HG02571 (cell line): ENCODE data around the gene LSP1.
"Not testable (repeated sequence)": the region's sequence is repeated elsewhere in the genome, so short reads cannot be mapped to it uniquely, and the experiment has no call there.

Source experiments
- ATAC-seq: cut with Tn5 transposase; IDR thresholded peaks from one replicate; pipeline ENCODE4 v1.9.1; 2021; ENCODE audit warnings: mild to moderate bottlenecking, moderate library complexity; ENCODE audit not compliant: unreplicated experiment

The LSP1 gene

DNA sequence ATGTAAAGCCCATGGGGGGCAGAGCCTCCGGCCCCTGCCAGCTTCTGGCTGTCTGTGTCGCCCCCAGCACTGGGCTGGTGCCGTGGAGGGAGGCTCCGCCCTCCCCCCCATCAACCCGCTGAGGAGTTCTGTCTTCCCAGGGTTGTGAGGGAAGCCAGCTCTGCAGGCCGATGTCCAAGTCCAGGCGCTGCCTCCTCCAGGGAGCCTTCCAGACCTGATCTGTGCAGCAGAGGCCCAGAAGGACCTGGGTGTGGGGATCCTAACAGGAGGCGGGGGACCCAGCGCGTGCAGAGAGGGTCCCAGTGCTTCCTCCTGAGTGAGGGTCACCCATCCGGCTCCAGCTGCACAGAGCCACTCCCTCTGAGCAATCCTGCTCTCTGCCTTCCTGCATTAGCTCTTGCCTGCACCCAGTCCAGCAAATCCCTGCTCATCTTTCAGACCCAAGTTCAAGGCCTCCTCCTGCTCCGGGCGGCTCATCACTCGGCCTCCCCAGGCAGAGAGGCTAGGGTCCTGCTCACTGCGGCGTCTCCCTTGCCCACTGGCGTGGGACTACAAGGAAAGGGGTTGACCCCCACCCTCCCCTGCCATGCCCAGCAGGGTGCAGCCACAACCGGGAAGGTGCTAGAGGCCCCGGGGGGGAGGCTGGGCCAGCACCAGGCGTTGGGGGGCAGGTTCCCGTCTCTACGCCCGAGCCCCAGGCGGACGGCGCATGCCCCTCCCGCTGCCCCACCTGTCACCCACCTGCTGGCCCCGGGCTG, 22.4 kb downstream of the LSP1 start:
- ATAC-seq = no peak

DNA sequence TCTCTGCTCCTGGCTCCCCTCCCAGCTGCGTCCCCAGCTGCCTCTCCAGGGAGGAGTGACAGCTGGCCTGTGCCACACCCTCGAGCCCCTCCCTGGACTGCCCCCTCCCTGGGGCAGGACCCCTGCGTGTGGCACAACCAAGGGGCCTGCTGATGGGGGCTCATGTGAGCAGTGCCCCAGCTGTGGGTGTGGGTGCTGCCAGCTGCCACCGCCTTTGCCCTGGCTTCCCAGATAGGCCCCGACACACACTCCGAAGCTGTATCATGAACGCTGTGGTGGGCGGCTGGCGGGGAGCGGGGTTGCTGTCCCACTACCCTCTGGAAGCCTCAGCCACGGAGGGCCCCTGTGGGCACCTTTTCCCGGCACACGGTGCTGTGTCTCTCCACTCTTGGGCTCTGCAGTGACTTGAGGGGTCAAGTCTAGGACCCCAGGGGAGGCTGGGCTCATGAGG, 23.0 kb downstream of the LSP1 start:
- ATAC-seq = not testable (repeated sequence)

DNA sequence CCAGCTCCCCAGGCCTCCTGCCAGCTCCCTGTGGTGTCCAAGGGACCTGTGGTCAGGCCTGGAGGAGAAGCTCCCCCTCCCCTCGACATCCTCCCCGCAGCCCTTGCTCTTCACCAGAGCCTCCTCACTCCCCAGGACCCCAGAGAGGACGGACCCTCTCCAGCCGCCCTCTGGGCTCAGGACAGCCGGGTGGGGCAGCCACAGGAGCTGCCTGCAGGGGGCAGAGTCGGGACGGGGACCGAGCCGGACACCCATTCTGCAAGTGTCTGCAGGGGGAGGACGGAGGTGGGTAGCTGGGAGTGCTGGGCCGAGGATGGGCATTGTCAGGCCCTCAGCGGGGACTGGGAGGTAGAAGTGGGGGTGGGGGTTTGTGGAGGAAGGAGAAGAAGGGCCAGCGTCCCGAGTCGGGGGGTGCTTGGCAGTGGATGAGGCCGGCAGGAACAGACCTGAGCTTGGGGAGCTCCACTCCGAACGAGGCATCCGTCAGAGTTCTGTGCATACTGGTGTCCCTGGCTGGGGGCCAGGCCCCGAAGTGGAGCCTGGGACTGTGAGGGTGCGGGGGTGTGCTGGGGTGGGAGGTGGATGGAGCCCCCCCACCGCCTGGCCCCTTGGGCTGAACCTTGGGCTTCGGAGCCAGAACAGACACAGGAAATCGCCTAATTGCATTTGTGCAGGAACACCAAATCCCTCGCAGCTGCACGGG, 23.6 kb downstream of the LSP1 start:
- no peak for ATAC-seq

DNA sequence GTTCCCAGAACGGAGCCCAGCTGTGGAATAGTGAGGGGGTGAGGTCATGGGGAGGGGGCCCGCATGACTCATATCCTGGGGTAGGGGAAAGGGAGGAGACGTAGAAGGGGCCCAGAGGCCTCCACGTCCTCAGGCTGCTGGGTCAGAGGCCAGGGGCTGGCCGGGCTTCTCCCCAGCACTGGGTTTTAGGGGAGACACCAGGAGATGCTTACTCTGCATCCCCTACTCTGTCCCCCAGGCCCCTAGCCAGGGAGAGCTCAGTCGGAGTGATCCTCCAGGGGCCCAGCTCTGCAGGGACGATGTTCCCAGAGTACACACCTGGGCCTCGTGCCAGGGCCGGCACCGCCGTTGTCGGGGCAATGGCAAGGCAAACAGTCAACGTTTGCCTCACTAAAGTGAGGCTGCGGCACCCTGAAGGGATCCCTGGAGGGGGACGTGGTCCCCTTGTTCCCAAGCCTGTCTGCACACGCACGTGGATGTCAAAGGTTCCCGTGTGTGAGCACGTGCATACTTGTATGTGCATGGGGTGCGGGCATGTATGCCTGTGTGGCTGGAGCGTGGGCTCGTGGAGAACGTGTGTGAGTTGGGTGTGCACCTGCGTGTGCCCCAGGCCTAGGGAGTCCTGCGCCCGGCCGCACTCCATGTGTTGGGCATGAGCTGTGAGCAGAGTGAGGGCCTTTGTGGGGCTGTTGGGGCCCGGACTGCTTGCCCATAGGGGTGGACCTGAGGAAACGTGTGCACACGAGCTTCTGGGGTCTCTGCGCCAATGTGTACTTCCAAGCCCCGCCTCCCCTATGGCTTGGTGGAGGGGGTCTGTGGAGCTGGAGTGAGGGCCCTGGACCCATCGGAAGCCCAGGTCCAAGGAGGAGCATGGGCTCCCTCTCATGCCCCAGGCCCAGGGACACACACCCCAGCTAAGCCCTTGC, 24.6 kb downstream of the LSP1 start:
- no peak for ATAC-seq

DNA sequence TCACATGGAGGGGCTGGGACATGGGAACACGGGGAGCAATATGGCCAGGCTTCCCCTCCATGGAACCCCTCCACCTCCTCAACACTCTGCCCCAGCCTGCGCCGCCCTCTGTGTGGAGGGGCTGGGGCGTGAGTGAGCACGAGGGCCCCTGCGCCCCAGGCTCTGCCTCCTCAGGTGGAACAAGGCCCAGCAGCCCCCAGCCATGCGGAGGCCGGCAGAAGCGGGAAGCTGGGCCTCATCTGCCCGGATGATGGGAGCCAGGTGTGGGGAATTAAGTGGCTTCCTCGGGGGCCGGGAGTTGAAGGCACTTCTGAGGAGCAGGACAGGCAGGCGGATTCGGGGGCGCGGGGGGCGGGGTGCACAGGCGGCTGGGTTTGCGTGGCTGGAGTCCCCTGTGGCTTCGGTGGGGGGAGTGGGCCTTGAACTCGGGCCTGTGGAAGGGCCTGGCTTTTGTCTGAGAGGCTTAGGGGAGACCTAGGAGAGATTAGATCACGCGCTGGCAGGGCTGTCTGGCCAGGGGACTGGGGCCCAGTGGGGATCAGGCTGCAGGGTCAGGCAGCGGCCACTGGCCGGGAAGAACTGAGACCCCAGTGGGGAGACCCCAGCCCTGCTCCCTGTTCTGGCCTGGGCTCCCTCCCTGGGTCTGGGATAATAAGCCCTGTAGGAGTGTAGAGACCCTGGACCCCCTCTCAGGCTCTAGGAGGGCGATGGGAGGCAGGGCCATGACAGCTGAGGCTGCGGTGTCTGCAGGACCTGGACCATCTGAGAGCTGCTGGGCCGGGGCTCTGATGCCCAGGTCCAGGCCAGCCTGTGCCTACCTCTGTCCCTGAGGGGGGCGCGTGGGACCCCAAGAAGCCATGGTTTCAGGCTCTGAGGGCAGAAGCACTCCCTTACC, 25.5 kb downstream of the LSP1 start:
- ATAC-seq = no peak

DNA sequence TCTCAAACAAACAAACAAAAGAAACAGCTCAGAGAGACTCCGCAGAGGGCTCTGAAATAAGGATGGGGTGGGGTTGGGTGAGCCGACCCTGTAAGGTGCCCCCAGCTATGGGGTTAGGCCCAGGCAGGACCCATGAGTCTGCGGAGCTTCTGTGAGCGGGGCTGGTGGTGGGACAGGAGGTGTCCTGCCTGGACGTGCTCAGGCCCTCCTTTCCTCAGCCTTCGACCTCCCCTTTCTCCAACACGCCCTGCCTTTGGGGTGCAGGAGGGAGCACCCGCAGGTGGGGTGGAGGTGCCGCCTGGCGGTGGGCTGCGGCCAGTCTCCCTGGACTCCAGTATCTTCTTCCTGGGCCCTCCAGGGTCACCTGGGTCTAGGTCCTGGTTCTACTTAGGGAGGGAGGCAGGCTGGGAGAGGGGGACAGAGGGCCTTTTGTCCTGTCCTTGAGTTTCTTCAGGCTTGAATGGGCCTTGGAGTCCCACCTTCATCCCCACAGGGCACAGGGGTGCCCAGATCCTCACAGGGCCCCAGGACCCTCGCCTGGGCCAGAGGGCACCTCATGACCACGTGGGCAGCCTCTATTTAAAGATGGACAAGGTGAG, 26.6 kb downstream of the LSP1 start:
- ATAC-seq = no peak

DNA sequence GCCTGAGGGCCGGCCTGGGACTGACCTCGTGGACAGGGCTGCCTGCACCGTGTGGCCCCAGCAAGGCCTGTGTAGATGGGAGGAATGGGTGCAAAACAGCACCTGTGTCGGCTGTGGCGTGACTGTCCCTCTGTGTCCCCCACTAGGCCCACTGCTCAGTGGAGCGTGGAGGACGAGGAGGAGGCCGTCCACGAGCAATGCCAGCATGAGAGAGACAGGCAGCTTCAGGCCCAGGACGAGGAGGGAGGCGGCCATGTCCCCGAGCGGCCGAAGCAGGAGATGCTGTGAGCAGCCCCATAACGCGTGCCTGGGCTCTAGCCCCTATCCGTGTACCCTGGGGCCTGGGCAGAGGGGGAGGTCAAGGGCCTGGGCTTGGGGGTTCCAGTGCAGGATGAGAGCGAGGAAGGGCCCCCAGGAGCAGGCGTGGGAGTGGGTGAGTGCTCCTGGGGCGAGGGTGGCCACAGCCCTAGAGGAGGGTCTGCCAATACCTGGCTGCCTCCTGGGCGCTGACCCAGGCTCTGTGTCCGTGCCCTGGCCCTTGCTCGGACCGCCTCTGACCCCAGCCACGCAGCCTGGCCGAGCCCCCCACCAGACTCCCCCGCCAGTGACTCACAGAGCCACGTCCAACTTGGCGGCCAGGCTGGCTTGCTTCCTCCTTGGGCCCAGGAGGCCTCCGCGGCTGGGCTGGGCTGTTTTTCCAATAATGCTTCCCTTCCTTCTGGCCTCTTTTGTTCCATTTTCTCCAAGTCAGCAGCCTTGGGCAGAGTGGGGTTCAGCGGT, 27.2 kb downstream of the LSP1 start:
- ATAC-seq = no peak

DNA sequence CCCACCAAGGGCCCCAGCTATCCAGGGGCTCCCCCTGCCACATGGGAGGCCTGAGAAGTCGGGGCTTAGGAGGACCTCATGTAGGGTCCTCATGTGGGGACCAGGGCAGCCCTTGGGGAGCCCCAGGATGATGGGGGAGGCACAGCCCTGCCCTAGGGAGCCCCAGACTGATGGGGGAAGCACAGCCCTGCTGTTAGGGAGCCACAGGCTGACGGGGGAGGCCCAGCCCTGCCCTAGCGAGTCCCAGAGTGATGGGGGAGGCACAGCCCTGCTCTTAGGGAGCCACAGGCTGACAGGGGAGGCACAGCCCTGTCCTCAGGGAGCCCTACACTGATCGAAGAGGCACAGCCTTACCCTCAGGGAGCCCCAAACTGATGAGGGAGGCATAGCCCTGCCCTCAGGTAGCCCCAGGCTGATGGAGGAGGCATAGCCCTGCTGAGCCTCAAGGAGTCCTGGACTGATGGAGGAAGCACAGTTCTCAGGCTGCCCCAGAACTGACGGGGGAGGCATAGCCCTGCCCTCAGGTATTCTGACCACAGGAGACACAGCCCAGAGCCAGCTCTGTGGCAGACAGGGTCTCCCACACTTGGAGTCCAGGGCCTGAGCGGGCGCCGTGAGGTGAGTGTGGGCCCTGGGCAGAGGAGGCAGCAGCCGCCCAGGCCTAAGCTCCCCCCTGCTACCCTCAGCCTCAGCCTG, 28.0 kb downstream of the LSP1 start:
- no peak for ATAC-seq

DNA sequence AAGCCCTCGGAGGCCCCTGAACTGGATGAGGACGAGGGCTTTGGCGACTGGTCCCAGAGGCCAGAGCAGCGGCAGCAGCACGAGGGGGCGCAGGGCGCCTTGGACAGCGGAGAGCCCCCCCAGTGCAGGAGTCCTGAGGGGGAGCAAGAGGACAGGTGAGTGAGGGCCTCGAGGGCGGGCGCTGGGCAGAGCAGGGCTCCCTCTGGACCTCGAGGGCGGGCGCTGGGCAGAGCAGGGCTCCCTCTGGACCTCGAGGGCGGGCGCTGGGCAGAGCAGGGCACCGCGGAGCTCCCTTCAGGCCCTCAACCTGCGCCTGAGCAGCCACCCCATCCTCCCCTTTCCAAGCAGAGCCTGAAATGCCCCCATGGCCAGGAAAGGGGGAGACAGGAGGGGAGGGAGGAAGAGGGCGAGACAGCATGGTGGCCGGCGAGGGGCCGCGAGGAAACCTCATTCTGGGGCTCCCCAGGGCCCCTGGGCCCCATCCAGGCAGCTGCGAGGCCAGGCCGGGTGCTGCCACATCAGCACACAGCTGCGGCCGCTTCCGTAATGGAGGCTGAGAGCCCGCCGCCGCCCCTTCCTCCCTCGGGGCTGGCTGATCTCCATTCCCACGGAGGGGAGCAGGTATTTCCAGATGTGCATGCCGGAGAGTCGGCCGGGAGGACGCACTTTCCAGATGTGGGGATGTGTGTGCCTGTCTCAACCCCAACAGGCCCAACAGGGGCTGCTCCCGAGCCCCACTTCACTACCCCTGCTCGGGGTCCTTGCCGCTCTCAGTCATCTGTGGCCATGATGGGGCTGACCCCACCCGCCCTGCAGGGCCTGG, 28.8 kb downstream of the LSP1 start:
- no peak for ATAC-seq

DNA sequence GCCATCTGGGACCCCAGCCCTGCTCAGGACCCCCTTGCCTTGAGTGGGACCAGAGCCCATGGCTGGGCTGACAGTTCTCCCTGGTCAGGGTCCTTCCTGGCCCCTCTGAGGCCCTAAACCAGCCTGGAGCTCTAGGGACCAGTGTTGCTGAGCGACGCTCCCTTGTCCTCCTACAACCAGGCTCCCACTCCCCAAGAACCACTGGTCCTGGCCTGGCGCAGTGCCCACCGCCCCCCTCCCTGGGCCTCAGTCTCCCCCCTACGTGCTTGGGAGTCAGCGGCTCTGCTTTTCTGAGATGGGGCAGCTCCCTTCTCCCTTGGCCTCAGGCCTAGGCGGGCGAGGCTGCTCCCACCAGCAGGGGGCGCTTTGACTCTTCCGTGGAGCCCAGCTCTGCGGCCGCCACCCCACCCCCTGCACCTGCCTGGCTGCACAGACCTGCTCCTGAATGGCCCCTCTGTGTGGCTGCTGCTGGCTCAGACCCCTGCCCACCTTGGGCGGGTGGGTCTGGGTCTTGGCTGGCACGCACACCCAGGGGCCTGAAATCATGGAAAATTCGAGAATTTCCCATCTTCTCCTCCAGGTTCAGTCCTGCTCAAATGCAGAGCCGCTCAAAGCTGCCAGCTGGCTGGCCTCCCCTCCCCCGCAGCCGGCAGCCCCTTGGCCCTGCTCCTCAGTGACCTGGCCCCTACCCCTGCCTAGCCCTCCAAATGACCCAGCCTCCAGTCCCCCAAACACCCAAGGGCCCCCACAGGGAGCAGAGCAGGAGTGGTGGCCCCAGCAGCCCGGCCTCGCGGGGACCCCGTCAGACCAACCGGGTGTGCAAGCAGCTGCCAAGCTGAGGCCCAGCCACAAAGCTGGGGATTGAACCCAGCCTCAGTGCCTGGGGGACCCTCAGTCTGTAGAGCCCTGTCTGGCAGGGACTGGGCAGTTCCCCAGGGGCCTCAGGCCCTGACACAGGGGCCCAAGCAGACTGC, 29.7 kb downstream of the LSP1 start:
- no peak for ATAC-seq

DNA sequence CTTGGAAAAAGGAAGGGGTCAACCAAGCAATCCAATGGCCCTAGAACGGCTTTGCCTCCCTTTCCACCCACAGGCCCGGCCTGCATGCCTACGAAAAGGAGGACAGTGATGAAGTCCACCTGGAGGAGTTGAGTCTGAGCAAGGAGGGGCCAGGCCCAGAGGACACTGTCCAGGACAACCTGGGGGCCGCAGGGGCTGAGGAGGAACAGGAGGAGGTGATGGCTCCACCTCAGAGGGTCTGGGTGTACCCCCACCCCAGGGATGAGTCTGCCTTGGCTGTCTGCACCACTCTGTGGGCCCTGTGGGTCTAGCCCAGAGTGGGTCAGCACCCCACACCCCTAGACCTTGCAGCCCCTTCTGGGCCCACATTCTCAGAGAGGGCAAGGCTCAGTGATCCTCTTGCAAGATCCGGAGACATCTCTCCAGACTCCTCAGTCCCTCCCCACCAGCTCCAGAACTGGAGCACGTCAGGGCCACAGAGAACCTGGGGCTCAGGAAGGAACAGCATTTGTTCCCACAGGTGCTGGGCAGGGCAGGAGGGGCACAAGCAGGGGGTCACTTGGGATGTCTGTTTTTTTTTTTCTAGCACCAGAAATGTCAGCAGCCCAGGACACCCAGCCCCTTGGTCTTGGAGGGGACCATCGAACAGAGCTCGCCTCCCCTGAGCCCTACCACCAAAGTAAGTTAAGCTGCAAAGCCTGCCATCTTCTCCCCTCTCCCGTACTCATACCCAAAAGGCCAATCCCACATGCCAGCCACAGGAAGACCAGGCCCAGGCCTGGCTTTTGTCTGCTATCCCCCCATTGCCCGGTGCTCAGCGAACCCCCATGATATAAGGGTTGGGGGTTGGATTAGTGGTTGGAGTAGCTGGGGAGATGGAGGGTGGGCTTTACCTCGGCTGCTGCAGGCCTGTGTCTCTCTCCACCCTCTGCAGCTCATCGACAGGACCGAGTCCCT, 30.7 kb downstream of the LSP1 start:
- no peak for ATAC-seq

DNA sequence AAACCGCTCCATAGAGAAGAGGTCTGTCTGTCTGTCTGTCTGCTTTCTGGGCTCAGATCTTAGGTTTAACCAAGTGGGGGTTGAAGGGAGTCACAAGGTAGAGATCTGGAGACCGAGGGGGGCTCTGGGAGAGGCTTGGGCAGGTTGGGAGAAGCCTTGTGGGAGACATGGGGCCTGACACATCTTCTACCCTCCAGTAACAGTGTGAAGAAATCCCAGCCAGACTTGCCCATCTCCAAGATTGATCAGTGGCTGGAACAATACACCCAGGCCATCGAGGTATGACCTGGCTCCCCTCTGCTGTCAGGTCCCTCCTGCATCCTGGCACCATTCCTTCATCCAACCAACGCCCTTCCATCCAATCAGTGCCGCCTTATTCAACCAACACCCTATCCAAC, 31.4 kb downstream of the LSP1 start:
- ATAC-seq = no peak

DNA sequence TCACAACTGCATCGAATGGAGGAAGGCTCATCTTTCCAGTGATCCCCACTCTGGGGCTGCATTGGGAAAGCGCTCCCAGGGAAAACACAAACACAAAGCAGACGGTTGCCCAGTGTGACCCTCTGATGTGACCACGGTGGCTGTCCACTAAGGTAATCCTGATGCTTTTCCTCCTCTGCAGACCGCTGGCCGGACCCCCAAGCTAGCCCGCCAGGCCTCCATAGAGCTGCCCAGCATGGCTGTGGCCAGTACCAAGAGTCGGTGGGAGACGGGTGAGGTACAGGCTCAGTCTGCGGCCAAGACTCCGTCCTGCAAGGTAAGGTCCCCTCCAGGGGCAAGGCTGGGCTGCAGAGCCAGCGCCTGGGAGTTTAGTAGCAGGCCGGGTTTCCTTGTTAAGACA, 33.7 kb downstream of the LSP1 start:
- not testable (repeated sequence) for ATAC-seq

DNA sequence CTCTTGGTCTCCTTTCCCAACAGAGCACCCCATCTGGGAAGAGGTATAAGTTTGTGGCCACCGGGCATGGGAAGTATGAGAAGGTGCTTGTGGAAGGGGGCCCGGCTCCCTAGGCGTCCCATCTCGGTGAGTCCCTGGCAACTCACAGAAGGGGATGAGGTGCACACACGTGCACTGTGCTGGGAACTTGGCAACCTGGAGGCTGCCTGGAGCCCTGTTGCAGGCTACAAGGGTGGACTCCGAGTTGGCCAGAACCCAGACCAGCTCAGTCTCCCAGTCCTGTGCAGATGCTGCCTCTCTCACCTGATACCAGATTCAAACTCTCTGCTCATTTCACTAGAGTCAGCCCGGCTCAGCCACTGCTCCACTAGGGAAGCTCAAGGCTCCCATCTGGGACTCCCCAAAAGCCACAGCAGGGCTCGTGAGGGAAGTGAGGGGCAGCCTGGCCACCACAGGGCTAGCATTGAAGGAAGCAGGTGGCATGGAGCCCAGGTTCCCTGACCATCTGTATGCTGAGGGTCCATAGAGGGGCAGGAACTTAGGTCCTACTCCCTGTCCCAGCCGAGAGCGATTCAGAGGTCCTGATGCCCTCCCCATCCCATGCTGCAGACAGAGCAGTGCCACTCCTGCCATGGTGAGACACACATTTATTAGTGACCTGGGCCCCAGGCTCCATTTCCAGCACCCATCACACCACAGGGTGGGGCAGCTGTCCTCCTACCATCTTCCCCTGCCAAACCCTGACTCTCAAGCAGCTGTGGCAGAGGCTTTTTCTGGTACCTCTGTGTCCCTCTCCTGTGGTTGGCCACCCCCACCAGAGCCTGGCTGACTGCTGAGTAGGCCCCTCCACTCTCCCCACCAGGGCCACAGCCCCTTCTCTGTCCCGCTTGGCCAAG, 34.8 kb downstream of the LSP1 start:
- ATAC-seq = no peak
